ENCODE results near the gene NFASC.

NFASC gene

DNA sequence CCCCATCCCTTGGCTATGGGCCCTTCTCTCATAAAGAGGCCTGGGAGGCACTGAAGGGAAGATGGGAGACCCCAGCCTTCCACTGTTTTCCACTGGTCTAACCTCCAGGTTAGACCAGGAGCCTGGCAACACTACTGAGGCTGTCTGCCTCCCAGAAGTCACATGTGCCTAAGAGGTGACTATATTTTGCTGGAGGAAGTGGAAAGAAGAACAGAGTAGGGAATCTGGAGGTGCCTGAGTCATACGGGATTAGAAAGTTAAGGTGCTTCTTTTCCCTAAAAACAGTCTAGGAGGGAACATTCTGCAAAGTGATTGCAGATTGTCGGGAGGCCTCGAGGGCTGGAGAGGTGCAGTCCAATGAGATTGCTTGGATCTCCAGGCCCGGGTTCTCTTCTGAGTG is 4.6 kb downstream of the NFASC start:
- in situ Hi-C loops (cut with MboI; ENCODE audit: low pct_unique_long_range_greater_than_20kb, low sequenced_read_pairs, unreplicated experiment) = no loop called here
- no peak for DNase-seq (ENCODE audit: low spot score)
- TF ChIP-seq, protein P1, sequence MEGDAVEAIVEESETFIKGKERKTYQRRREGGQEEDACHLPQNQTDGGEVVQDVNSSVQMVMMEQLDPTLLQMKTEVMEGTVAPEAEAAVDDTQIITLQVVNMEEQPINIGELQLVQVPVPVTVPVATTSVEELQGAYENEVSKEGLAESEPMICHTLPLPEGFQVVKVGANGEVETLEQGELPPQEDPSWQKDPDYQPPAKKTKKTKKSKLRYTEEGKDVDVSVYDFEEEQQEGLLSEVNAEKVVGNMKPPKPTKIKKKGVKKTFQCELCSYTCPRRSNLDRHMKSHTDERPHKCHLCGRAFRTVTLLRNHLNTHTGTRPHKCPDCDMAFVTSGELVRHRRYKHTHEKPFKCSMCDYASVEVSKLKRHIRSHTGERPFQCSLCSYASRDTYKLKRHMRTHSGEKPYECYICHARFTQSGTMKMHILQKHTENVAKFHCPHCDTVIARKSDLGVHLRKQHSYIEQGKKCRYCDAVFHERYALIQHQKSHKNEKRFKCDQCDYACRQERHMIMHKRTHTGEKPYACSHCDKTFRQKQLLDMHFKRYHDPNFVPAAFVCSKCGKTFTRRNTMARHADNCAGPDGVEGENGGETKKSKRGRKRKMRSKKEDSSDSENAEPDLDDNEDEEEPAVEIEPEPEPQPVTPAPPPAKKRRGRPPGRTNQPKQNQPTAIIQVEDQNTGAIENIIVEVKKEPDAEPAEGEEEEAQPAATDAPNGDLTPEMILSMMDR (IDR thresholded peaks at IDR 0.05; ENCODE audit: extremely low read depth, insufficient read depth, missing control alignments) = no peak

GRCh38 chr1:204878621-204879234 is 8.1 kb downstream of the NFASC start:
- in situ Hi-C loops (cut with MboI; ENCODE audit: low pct_unique_long_range_greater_than_20kb, low sequenced_read_pairs, unreplicated experiment) = no loop called here

GRCh38 chr1:204879351-204879750 is 8.7 kb downstream of the NFASC start:
- DNase-seq (ENCODE audit: low spot score) = no peak
- TF ChIP-seq, protein P1 (IDR thresholded peaks at IDR 0.05; ENCODE audit: extremely low read depth, insufficient read depth, missing control alignments) = no peak
- in situ Hi-C loops (cut with MboI; ENCODE audit: low pct_unique_long_range_greater_than_20kb, low sequenced_read_pairs, unreplicated experiment) = no loop called here

More at GRCh38 chr1:204878621-204879234, 8.1 kb downstream of the NFASC start:
- DNase-seq (ENCODE audit: low spot score) = no peak
- TF ChIP-seq, protein P1 (IDR thresholded peaks at IDR 0.05; ENCODE audit: extremely low read depth, insufficient read depth, missing control alignments) = no peak

DNA sequence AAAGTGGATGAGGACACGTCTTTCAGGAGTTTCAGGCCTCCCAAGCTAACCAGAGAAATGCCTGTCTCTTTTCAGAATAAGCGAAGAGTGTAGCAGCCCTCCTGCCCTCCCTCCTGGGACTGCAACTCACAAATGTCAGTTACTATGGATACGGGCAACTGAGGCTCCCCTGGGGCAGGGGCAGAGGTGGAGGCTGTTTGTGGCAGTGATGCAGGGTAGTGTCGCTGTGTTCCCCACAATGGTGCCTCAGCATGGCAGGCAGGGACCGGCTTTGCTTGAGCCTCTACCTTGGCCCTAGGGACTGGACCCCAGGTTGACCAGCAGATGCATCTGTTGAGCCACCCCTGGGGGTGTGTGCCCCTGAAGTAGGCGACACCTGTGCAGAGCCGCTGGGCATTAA is 10.2 kb downstream of the NFASC start:
- DNase-seq (ENCODE audit: low spot score) = no peak
- in situ Hi-C loops (cut with MboI; ENCODE audit: low pct_unique_long_range_greater_than_20kb, low sequenced_read_pairs, unreplicated experiment) = no loop called here

DNA sequence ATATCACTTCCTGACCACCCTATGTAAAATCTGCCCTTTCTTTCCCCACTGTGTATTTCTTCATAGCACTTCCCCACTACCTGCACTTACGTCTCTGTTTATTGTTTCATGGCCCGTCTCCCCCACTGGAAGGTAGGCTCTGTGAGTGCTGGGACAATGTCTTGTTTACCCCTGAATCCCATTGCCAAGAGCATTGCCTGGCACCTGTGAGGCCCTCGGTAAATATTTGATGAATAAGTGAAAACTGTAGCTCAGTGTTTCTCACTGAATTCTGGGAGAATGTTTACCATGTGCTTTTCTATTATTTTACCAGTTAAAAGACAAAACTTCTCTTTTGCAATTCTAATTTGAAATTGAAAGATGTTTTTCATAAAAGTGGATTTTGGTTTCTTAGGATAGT is 11.8 kb downstream of the NFASC start:
- in situ Hi-C loops (cut with MboI; ENCODE audit: low pct_unique_long_range_greater_than_20kb, low sequenced_read_pairs, unreplicated experiment) = no loop called here
- DNase-seq (ENCODE audit: low spot score) = no peak

More for the DNA sequence above, 10.2 kb downstream of the NFASC start:
- TF ChIP-seq, protein P1 (IDR thresholded peaks at IDR 0.05; ENCODE audit: extremely low read depth, insufficient read depth, missing control alignments) = no peak

GRCh38 chr1:204883405-204883804 is 12.7 kb downstream of the NFASC start:
- TF ChIP-seq, protein P1 (IDR thresholded peaks at IDR 0.05; ENCODE audit: extremely low read depth, insufficient read depth, missing control alignments) = no peak
- in situ Hi-C loops (cut with MboI; ENCODE audit: low pct_unique_long_range_greater_than_20kb, low sequenced_read_pairs, unreplicated experiment) = no loop called here
- DNase-seq (ENCODE audit: low spot score) = no peak

More for the DNA sequence above, 11.8 kb downstream of the NFASC start:
- TF ChIP-seq, protein P1 (IDR thresholded peaks at IDR 0.05; ENCODE audit: extremely low read depth, insufficient read depth, missing control alignments) = no peak

All from GM13977 (cell line).